Upper lobe of left lung (tissue), 6 donors: Measurements from ENCODE around the gene ZP2. TPM values are rescaled to one million over a fixed set of nuclear protein-coding genes. Genes with fewer than 3 reads are reported as not detected.
"Not testable (repeated sequence)": the region's sequence is repeated elsewhere in the genome, so short reads cannot be mapped to it uniquely, and the experiment has no call there.

Experiments
- ATAC-seq, 2 donors: fragments of 200-7000 bp; cut with Tn5 transposase; one replicate each; pipeline ENCODE4 v1.9.1; 2022; ENCODE audit warnings: mild to moderate bottlenecking in 2 of 2, moderate library complexity in 2 of 2; ENCODE audit not compliant: low FRiP score in 2 of 2
- DNase-seq, 2 donors: peaks; one replicate each; pipeline ENCODE4 v3.0.0-alpha.2; 2019 to 2020
- H3K27ac ChIP-seq, 4 donors: fragments of 200-600 bp; sonication (generic); one replicate each; pipeline ENCODE4 v1.5.1; 2016 to 2019
- H3K27me3 ChIP-seq, 4 donors: fragments of 200-600 bp; sonication (generic); one replicate each; pipeline ENCODE4 v1.5.1; 2017 to 2019
- H3K36me3 ChIP-seq, 4 donors: fragments of 200-600 bp; sonication (generic); one replicate each; pipeline ENCODE4 v1.5.1; 2016 to 2019
- H3K4me1 ChIP-seq, 4 donors: fragments of 200-600 bp; sonication (generic); one replicate each; pipeline ENCODE4 v1.5.1; 2018 to 2019
- H3K4me3 ChIP-seq, 4 donors: fragments of 200-600 bp; sonication (generic); one replicate each; pipeline ENCODE4 v1.5.1; 2017 to 2019; ENCODE audit warnings: mild to moderate bottlenecking in 2 of 4, moderate library complexity in 1 of 4
- H3K9me3 ChIP-seq, 4 donors: fragments of 200-600 bp; sonication (generic); one replicate each; pipeline ENCODE4 v1.5.1; 2018 to 2019
- CTCF ChIP-seq, 6 experiments: fragments of 450-650 bp in 4 of 6; fragments of 200-600 bp in 2 of 6; sonication (generic) in 2 of 6; IDR thresholded peaks; one replicate each; pipeline ENCODE4 v1.5.1; 2016 to 2019; ENCODE audit warnings: antibody characterized with exemption in 6 of 6
- EP300 ChIP-seq, 4 donors: sonication (generic); formaldehyde crosslinking; IDR thresholded peaks; one replicate each; pipeline ENCODE4 v1.5.1; 2017; ENCODE audit warnings: antibody characterized with exemption in 4 of 4, control low read depth in 2 of 4
- POLR2A ChIP-seq, 4 donors: fragments of 450-650 bp; IDR thresholded peaks; one replicate each; pipeline ENCODE4 v1.5.1; 2016 to 2017; ENCODE audit warnings: antibody characterized with exemption in 4 of 4, mild to moderate bottlenecking in 2 of 4
- POLR2AphosphoS5 ChIP-seq, 2 donors: sonication (generic); formaldehyde crosslinking; IDR thresholded peaks; one replicate each; pipeline ENCODE4 v1.5.1; 2017; ENCODE audit warnings: antibody characterized with exemption in 2 of 2
- WGBS, 2 donors: methylation state at CpG; one replicate each; pipeline ENCODE4 v1.1.5; 2017 to 2018; 5-methylcytosine and 5-hydroxymethylcytosine counted together
- total RNA-seq, 6 donors: library from RNA; depleted of rRNA in 4 of 6; stranded (reverse); fragments of >200 nt in 4 of 6; gene quantifications; one replicate each; pipeline versions ENCODE4 v1.1.0 to v1.2.1, GENCODE V29; 2016 to 2021
- donor health status: DM: no; HTN: no; CAD: no; lungs with moderate emphysema.
- donor health status: DM: no; HTN: yes; CAD: no; lungs with severe emphysema.

ZP2 gene
- total RNA-seq = not detected

GRCh38 chr16:21211486-21211885 lies at the start of gene ZP2:
ZP2 (minus strand) TSS chr16:21211574; CDS start chr16:21211547, 27 bp downstream.
- TF ChIP-seq POLR2A (IDR thresholded peaks at IDR 0.05) = no peak
- no peak for TF ChIP-seq EP300 (IDR thresholded peaks at IDR 0.05)
- TF ChIP-seq CTCF (IDR thresholded peaks at IDR 0.05) = no peak
- no peak for TF ChIP-seq POLR2AphosphoS5 (IDR thresholded peaks at IDR 0.05)
- H3K27me3 ChIP-seq = no peaks in the 10 kb centered on the region
- no peak within 1 kb of the TSS for H3K4me3 ChIP-seq
- H3K9me3 ChIP-seq = no peaks in the 10 kb centered on the region
- H3K36me3 ChIP-seq = no peaks in the 10 kb centered on the region
- no peak for ATAC-seq
- no peak within 1 kb of the TSS for H3K27ac ChIP-seq
- H3K4me1 ChIP-seq = no peaks in the 10 kb centered on the region
- WGBS, 2 donors = 58 to 61% methylated on average over 5 of the region's 5 CpGs
- no peak for DNase-seq

GRCh38 chr16:21257284-21257683 lies 45.9 kb upstream of the ZP2 start:
- H3K9me3 ChIP-seq = no peaks in the 10 kb centered on the region

GRCh38 chr16:21256636-21257035 lies 45.3 kb upstream of the ZP2 start:
- no peaks in the 10 kb centered on the region for H3K9me3 ChIP-seq
- DNase-seq (no peak), ATAC-seq (no peak)
- no peaks in the 10 kb centered on the region for H3K36me3 ChIP-seq
- TF ChIP-seq POLR2A (IDR thresholded peaks at IDR 0.05) (no peak), CTCF (IDR thresholded peaks at IDR 0.05) (no peak)
- H3K4me3 ChIP-seq = no peak overlapping the region
- no peaks in the 10 kb centered on the region for H3K27me3 ChIP-seq
- no peaks in the 10 kb centered on the region for H3K4me1 ChIP-seq
- no peak overlapping the region for H3K27ac ChIP-seq
- 86 to 91% methylated on average over 2 of the region's 2 CpGs for WGBS, 2 donors

More at GRCh38 chr16:21257284-21257683, 45.9 kb upstream of the ZP2 start:
- Histone ChIP-seq H3K27me3 (no peaks in the 10 kb centered on the region), H3K27ac (no peak overlapping the region), H3K4me3 (no peak overlapping the region), H3K4me1 (no peaks in the 10 kb centered on the region), H3K36me3 (no peaks in the 10 kb centered on the region)
- 89 to 91% methylated on average over 3 to 4 of the region's 4 CpGs for WGBS, 2 donors
- ATAC-seq = no peak
- no peak for DNase-seq
- no peak for TF ChIP-seq POLR2A (IDR thresholded peaks at IDR 0.05)
- TF ChIP-seq POLR2AphosphoS5 (IDR thresholded peaks at IDR 0.05) = no peak
- TF ChIP-seq CTCF (IDR thresholded peaks at IDR 0.05) = no peak
- TF ChIP-seq EP300 (IDR thresholded peaks at IDR 0.05) = no peak

- DNase-seq = no peak
- no peak overlapping the region for H3K4me3 ChIP-seq
- H3K4me1 ChIP-seq = no peaks in the 10 kb centered on the region
- no peak for TF ChIP-seq EP300 (IDR thresholded peaks at IDR 0.05)
- no peak for TF ChIP-seq POLR2AphosphoS5 (IDR thresholded peaks at IDR 0.05)
- TF ChIP-seq CTCF (IDR thresholded peaks at IDR 0.05) = no peak
- no peak for TF ChIP-seq POLR2A (IDR thresholded peaks at IDR 0.05)
- H3K27ac ChIP-seq = no peak overlapping the region
- 78 to 83% methylated on average over 3 of the region's 3 CpGs for WGBS, 2 donors
- no peaks in the 10 kb centered on the region for H3K36me3 ChIP-seq
- no peak for ATAC-seq
- H3K9me3 ChIP-seq = no peaks in the 10 kb centered on the region
- no peaks in the 10 kb centered on the region for H3K27me3 ChIP-seq
These were observed 42.1 kb upstream of the ZP2 start for GRCh38 chr16:21253470-21253869.

- DNase-seq (no peak), ATAC-seq (no peak)
- H3K36me3 ChIP-seq = no peaks in the 10 kb centered on the region
- WGBS, 2 donors = 82 to 85% methylated on average over 15 of the region's 15 CpGs
- no peak overlapping the region for H3K27ac ChIP-seq
- no peak for TF ChIP-seq POLR2AphosphoS5 (IDR thresholded peaks at IDR 0.05)
- no peak for TF ChIP-seq POLR2A (IDR thresholded peaks at IDR 0.05)
- TF ChIP-seq CTCF (IDR thresholded peaks at IDR 0.05) = no peak
- TF ChIP-seq EP300 (IDR thresholded peaks at IDR 0.05) = no peak
- no peaks in the 10 kb centered on the region for H3K9me3 ChIP-seq
- no peaks in the 10 kb centered on the region for H3K4me1 ChIP-seq
- H3K27me3 ChIP-seq = no peaks in the 10 kb centered on the region
- H3K4me3 ChIP-seq = no peak overlapping the region
These were observed 38.9 kb upstream of the ZP2 start for GRCh38 chr16:21250072-21250923.

GRCh38 chr16:21248179-21248578 lies 36.8 kb upstream of the ZP2 start:
- not testable (repeated sequence) for H3K27ac ChIP-seq, H3K27me3 ChIP-seq, ATAC-seq, H3K36me3 ChIP-seq, H3K9me3 ChIP-seq, H3K4me1 ChIP-seq, DNase-seq, H3K4me3 ChIP-seq
- WGBS, 2 donors = 78 to 86% methylated on average over 4 of the region's 4 CpGs
